H54 (cell line): Measurements from ENCODE around the gene AQP12A.
"Not testable (repeated sequence)": the region's sequence is repeated elsewhere in the genome, so short reads cannot be mapped to it uniquely, and the experiment has no call there.

Experiments used
- DNase-seq: peaks from one replicate; pipeline ENCODE4 v3.0.0; 2011; ENCODE audit warnings: low spot score, mixed read lengths; ENCODE audit not compliant: insufficient read length
- FAIRE-seq: peaks from 3 replicates; lab custom pipeline; 2011; peaks lifted over from hg19 to GRCh38; lab: Jason Lieb, UNC
- POLR2A ChIP-seq: IDR thresholded peaks from 2 replicates; pipeline ENCODE4 v1.6.1; 2011; ENCODE audit warnings: low read depth, mild to moderate bottlenecking, low read length

Gene AQP12A, protein sequence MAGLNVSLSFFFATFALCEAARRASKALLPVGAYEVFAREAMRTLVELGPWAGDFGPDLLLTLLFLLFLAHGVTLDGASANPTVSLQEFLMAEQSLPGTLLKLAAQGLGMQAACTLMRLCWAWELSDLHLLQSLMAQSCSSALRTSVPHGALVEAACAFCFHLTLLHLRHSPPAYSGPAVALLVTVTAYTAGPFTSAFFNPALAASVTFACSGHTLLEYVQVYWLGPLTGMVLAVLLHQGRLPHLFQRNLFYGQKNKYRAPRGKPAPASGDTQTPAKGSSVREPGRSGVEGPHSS

DNA sequence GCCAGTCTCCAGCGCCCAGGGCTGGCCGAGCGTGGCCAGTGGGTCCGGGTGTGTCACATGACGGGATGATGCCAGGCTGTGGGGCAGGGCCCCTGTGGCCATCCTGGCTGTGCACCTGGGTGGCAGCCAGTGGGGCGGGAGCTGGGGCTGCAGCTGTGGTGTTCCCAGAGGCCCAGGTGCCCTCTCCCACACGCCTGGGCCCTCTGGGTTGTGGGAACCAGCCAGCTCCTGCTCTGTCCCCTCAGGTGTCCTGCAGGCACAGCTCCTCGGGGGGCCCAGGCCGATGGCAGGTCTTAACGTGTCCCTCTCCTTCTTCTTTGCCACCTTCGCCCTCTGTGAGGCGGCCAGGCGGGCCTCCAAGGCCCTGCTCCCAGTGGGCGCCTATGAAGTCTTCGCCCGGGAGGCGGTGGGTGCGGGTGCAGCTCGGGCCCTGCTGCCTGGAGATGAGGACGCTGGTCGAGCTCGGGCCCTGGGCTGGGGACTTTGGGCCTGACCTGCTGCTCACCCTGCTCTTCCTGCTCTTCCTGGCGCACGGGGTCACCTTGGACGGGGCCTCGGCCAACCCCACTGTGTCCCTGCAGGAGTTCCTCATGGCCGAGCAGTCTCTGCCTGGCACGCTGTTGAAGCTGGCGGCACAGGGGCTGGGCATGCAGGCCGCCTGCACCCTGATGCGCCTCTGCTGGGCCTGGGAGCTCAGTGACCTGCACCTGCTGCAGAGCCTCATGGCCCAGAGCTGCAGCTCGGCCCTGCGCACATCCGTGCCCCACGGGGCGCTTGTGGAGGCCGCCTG lies at the start of gene AQP12A:
Gene AQP12A (plus strand): TSS at position 236 of the 790 bp plus-strand sequence. CDS start 48 bp downstream, at position 284.
- DNase-seq, FAIRE-seq: not testable (repeated sequence)

DNA sequence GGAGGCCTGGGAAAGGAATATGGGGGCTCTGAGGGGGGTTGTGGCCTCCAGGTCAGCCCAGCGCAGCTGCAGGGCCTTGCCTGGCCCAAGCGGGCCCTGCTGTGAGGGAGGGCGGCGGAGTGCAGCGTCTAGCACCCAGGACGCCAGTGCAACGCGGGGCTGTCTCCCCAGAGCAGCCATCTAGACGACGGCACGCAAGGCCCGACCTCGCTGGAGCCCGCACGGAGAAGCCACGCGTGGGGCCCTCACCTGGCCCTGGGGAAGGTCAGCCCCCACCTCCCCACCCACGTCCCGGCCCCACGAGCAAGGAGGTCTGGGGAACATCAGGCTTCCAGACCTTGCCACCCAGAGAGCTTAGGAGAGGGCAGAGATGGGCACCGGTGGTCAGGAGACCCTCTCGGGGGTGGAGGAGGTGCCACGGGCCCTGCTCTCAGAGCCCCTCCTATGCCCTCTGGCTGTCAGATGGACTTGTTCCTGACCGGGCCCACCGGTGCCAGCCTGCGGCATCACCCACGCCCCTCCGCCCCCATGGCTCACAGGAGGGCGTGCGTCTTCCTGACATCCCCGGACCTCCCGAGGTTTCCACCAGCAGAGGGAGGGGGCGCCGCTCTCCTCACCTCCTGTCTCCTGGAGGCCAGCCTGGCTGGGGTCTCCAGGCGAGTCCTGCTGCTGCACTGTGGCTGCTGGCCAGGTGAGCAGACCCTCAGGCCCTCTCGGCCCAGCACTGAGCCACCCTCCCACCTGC lies 49.4 kb upstream of the AQP12A start:
- DNase-seq: no peak
- no peak for FAIRE-seq
- no peak for TF ChIP-seq POLR2A

DNA sequence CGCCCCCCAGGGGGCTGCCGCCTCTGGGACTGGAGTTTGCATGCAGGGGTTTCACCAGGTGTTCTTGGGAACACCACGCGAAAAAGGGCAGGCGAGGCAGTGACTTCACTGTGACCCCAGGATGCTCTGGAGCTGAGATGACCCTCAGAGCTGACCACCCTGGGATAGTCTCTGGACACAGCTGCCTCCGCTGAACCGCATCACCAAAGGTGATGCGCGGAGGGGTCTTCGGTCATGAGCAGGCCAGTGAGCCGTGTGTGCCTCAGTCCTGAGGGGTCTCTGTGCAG lies 48.9 kb upstream of the AQP12A start:
- TF ChIP-seq POLR2A: no peak
- FAIRE-seq (no peak), DNase-seq (no peak)

DNA sequence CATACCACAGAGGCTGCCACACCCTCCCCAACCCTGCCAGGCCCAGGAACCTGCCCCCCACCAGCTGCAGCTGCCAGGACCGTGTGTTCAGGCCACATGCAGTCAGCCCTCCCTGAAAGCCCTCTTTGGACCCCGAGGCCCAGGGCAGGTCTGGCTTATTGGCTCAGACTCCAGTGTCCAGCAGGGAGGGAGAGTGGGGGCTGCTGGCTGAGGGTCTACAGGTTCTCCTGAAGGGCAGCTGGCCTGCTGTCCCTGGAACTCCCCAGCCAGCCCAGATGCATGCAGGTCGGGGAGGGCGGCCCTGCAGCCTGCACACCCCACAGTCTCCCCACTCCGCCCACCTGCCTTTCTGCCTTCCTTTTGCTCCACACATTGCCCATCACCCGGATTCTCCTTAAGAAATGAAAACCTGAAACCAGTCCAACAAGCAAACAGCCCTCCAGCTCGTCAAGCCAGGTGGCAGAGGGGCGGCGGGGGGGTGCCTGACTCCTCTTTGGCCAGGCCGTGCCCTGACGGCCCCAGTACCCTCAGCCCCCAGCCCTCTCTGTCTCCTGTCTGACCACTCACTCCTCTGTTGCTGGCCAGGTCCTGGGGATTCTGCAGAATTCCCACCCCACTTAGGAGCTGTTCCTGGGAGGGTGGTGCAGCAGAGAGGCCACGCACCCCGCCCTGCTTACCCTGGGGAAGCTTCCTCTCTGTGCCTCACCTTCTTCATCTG lies 48.4 kb upstream of the AQP12A start:
- DNase-seq (no peak), FAIRE-seq (no peak)
- no peak for TF ChIP-seq POLR2A

DNA sequence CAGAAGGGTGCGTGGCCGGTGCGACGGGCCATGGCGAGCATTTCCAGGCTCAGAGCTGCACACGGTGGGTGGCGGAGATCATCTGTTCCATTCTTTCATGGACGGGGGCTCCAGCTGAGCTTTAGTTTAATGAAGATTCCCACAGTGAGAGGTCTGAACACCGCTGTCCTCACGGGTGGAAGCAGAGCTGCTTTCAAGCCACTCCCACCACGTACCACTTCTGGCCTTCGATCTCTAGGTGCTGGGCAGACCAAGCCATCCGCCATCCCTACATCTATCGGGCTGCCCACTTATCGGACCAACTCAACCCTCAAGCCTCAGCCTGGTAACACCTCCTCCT lies 47.9 kb upstream of the AQP12A start:
- FAIRE-seq: no peak
- no peak for TF ChIP-seq POLR2A
- no peak for DNase-seq

DNA sequence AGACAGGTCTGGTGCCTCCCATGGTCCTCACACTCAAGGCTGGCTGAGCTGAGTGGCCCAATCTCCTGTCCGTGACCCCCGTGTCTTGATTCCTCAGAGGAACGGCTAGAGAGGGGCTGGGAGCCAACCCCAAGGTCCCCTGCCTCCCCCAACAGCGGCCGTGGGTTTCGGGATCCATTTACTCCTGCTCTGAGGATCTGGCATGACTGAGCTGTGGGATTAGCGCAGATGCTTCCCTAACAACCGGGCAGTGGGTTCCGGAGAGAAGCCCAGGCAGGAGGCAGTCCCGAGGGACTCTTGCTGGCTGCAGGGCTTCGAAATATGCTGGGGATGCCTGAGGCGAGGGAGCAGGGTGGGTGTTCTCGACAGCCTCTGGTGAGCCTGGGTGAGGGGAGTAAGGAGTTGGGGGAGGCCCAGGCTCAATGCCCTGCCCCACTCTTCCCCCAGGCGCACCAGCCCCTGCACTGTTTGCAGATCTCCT lies 47.5 kb upstream of the AQP12A start:
- no peak for TF ChIP-seq POLR2A
- FAIRE-seq (no peak), DNase-seq (no peak)

DNA sequence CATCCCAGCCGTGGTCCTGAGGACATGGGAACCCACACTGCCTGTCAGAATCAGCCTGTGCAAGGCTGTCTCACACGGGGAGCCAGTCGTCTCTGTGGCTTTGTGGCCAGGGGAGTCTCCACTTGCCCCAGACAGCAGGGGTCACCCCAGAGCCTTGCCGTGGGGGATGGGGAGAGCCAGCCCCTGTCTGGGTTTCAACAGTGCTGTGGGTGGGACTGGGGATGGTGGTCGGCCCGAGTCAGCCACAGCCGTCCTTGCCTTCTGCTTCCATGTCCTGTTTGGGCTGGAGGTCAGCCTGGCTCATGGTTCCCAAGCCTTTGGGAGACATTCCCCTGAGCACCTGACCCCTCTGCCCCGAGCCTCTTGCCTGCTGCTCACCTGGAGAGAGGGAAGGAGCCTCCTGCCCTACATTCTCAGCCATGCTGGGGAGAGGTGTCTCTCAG lies 46.8 kb upstream of the AQP12A start:
- no peak for FAIRE-seq
- no peak for TF ChIP-seq POLR2A
- DNase-seq: no peak

DNA sequence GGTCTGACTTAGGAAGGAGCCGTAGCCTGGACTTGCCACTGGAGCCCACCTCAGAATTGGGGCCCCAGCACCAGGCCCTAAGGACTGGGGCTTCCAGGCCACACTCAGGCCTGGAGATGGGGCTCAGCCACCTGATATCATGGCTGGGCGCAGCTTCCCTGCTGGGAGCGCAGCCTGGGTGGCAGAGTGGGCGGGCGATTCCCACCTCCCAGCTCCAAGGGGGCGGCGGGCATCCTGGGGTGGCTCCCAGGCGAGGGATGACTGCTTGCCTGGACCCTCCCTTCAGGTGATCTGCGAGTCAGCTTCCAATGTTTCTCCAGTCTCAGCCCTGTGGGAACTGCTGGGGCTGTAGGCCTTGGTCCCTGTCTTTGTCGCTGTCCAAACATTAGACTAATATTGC lies 46.3 kb upstream of the AQP12A start:
- FAIRE-seq: no peak
- DNase-seq: no peak
- TF ChIP-seq POLR2A: no peak

DNA sequence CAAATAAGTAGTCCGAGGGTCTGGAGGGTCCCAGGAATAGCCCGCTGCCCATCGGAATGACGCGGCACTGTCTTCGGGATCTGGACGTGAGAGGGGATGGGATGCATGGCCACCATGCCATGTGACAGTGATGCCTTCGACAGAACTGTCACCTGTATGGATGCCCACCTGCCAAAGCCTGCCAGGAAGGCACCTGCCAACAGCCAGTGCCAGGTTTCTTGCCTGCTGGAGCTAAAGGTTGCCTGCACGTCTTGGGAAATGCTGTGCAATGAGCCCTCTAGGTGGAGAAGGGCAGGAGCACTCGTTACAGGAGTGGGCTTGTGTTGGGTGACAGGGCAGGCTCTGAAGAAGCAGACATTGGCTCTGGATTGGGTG lies 45.9 kb upstream of the AQP12A start:
- DNase-seq (no peak), FAIRE-seq (no peak)
- no peak for TF ChIP-seq POLR2A

DNA sequence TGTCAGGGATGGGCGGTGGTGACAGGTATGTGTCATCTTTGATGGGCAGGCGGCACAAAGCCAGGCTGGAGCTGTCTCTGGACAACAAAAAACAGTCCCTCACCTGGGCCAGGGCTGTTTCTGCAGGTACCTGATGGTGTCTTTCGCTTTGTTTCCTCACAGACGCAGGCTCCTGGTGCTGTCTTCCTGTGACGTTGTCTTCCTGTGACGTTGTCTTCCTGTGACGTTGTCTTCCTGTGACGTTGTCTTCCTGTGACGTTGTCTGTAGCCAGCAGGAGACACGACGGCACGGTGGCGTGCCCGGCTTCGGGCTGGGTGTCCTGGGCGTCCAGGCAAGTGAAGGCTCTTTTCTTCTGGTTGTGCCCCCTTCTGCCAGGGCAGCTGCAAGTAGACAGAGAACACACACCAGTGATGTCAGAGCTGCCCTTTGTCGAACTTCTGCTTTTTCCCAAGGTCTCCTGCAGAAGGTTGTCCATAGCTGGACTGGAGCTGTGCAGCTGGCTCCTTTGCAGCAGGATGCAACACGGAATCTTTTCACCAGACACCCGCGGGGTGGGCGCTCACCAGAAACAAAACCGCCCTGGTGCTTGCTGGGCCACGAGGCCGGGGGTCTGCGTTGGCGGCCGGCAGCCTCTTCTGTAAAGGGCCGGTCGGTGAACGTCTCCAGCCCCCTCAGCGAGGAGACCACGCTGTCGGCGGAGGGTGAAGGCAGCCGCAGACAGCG lies 45.3 kb upstream of the AQP12A start:
- no peak for DNase-seq
- no peak for FAIRE-seq
- no peak for TF ChIP-seq POLR2A

DNA sequence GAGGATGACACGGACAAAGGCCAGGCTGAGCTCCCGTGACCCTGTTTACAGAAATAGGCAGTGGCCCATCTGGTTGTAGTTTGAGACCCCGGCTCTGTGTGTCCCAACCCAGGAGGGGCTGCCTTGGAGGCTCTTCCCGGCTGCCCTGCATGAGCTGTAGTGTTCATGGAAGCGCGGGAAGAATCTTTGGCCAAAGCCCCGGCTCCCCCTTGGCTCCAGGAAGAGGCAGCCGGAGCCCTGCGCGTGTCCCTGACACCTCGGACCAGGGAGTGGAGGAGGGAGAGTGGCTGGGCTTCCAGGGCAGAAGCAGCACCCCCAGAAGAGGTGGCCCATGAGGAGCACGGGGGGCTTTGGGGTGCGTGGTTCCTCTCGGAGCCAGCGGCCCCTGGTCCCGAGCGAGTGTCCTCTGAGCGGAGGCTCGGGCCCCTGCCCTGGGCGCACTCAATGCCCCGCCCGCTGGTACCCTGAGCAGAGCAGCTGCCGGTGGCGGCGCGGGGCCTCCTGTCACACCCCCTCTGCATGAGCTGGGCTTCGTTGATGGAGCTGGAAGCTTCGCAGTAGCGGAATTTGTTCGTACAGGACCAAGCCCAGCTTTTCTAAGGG lies 44.7 kb upstream of the AQP12A start:
- DNase-seq (no peak), FAIRE-seq (no peak)
- no peak for TF ChIP-seq POLR2A

DNA sequence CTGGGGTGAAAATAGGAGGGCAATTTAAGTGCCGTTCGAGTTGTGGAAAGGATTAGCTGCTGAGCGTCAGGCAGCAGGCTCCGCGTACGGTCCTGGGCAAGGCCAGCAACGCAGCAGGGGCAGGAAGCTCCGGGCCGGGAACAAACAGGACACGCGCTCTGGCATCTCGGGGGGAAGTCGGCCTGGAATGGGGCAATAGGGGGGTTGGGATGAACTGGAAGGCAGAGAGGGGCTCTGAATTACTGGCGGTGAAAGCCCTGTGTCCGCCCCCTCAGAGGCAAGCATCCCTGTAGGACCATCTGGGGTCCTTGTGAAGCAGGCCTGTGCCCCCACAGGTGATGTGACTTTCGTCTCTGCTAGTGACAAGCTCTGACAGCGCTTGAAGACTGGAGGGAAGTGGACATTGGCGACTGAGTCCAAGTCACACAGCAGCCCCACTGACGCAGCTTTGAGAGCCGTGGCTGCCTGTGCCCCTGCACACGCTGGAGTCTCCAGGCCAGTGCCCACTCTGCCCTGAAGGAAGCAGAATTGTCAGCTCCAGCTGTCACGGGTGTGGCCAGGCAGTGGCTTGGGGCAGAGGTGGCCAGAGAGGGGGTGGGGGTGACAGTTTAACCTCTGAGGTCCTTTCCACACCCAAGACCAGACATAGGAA lies 44.0 kb upstream of the AQP12A start:
- no peak for TF ChIP-seq POLR2A
- FAIRE-seq: no peak
- no peak for DNase-seq
